ENCODE data around the gene MRPS25.
"Not testable (repeated sequence)": the region's sequence is repeated elsewhere in the genome, so short reads cannot be mapped to it uniquely, and the experiment has no call there.

MRPS25 gene

DNA sequence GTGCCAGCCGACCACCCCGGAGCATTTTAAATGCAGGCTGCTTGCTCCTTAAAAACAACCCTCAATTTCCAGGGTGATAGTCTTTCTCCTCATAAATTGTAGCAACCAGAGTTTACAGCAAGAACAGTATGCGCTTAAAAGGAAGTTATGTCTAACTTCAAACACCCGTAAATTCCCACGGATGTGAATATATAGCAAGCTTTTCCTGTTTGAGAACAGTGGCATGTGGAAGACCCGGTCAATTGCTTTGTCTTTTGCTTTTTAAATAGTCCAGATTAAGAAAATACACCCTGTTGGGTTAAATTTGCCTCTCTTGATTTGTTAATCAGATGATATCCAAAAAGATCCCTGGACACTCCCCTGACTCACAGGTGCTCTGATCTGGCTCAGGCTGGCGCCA lies 20.8 kb downstream of the MRPS25 start:
- DNase-seq (ENCODE audit: low read depth, low spot score): no peak

DNA sequence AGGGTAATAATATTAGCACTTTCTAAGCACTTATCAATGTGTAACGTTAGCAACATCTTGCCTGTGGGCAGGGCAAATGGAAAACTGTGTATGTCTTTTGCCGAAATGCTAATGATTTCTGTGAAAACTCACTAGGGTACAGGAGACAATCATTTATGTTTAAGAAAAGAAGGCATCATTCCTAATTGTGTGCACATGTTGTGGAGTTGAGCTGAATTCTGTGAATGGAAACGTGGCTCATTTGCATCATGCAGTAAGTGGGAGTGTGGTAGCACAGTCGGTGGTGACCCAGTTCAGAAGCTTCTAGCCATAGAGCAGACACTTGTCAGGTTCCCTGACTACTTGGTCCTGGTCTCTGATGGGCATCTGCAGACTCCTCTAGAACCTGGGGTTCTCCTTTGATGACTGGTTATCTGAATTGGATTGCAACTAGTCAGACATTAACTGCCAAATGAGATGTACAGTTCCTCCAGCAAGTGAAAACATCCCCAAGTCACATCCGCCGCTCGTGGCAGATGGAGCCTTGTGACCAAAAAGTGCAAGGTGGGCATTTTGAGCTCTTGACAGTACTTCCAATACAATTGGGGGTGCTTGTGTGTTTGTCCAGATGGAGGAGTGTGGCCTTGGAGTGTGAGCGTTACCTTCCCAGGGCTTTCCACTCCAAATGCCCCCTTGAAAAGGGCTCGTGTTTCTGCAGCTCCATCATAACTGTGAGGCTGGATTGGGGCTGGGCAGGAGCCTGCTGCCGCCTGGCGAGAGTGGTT lies 21.5 kb downstream of the MRPS25 start:
- DNase-seq (ENCODE audit: low read depth, low spot score): no peak

DNA sequence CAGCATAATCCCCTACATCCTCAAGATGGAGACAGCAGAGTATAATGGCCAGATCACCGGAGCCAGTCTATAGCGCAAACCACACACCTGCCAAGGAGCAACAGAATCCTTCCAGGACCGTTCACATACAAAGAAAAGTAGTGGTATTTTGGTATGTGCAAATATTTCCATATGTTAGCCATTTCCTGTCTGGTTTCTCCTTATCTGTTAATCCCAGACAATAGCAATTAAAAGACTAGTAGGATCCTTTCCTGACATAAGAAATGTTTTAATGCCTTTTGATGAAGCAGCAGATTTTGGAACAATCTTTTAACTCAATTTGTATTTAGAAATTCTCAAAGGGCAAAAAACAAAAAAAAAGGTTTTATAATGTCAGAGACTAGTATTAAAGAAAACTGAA lies 22.2 kb downstream of the MRPS25 start:
- DNase-seq (ENCODE audit: low read depth, low spot score): no peak

DNA sequence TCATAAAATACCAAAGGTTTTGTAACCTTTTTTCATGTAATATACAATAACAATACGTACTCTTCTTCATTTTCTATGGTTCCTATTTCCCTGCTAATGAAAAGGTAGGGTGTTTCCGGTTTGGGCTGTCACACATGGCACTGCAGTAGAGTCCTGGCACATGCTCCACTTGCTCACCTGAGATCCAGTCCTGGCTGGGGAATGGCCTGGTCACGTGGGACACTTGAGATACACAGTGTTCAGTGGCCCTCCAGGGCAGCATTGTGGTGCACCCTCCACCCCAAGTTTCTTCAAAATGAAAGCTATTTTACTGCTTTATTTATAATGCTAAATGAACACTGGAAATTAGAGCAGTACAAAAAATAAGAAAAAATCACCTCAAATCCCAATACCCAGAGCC lies 23.2 kb downstream of the MRPS25 start:
- DNase-seq (ENCODE audit: low read depth, low spot score): no peak

DNA sequence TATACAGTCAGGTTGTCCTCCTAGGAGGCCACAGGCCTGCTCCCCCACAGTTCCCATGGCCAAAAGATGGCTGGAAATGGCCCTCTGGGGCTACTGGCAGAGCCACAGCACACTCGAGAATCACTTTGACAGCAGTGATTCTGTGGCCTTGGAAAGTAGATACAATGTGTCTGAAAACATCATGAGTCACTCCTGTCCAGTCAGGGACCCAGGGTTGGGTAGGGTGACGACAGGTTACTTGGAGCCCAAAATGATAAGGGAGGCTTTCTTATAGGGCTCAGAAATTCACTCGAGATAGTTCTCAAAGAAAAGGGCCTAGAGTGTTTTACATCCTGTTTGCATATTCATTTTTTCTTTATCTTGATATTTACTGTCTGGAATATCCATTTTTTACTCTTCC lies 24.3 kb downstream of the MRPS25 start:
- DNase-seq (ENCODE audit: low read depth, low spot score): no peak

DNA sequence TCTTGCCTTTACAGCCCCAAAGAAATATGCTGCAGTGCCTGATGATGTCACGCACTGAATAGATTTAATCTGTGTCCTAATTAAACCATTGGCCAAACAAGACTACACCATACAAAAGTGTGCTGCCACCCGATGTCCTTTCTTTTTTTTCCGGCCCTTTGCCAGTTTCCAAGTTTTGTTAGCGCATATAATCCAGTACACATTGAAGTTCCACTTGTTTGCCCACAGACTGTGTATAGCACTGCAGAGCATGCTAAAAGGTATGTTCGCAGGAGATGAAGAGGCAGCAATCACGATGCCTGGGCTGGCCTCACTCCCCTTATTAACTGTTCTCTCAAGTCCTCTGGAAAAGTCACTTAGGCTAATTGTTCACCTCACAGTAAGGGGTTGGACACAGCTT lies 26.8 kb downstream of the MRPS25 start:
- no peak for DNase-seq (ENCODE audit: low read depth, low spot score)

DNA sequence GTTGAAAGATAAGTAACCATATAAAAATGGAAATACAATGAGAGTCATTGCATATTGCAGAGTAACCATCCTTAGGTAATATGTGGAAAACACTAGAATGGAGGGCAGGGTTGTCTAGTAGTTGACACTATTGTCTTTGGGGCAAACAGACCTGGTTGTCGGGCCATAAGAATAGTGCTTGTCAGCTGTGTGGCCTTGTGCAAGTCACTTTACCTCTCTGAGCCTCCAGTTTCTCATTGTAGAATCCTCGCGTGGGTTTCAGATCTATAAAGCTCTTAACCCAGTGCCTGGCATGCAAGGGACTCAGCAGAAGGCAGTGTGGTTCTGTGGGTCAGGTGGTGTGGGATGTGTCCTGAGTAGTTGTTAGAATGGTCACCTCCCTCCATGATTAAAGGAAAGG lies 32.0 kb downstream of the MRPS25 start:
- no peak for DNase-seq (ENCODE audit: low read depth, low spot score)

DNA sequence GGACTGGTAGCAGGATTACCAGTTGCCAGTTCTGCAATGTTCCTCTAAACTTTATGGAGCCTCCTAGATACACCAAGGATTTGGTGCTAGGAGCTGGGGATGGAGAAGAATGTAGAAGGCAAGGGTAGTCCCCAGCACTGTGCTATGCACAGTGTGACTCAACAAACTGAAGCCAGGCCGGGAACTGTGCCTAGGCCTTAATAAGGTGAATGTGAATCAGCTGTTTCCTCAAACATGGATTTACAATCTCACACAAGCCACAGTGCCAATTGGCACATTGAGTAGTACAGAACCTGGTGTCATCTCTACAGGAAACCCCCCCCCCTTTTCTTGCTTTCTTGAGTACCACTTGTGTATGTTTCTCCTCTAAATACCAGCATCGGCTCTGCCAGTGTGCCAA lies 32.5 kb downstream of the MRPS25 start:
- DNase-seq (ENCODE audit: low read depth, low spot score): no peak

DNA sequence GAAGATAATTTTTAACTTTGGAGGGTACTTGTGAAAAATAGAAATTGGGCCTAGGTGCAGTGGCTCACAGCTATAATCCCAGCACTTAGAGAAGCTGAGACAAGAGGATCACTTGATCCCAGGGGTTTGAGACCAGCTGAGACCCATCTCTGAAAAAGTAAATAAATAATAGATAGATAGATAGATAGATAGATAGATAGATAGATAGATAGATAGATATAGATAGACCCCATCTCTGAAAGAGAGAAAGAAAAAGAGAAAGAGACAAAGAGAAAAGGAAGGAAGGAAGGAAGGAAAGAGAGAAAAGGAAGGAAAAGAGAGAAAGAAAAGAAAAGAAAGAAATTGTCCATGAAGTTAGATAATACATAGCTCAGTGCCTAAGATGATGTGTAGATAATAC lies 35.5 kb downstream of the MRPS25 start:
- no peak for DNase-seq (ENCODE audit: low read depth, low spot score)

DNA sequence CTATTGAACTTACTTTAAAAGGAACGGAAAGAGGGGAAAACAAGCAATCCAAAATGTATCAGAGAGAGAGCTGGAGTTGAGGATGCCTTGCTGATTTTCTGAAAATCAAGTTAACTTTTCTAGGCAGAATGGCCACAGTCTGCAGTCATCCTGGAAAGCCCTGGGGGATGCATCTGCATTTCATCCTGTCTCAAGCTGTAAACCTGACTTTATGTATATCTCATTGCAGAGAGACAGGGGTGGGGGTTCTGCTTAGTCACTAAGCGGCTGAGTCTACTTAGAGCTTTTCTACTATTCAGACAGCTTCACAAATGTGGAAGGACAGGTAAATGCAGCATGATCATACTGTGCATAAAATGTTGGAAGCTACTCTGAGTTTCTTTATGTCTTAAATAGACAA lies 41.4 kb downstream of the MRPS25 start:
- no peak for DNase-seq (ENCODE audit: low read depth, low spot score)

DNA sequence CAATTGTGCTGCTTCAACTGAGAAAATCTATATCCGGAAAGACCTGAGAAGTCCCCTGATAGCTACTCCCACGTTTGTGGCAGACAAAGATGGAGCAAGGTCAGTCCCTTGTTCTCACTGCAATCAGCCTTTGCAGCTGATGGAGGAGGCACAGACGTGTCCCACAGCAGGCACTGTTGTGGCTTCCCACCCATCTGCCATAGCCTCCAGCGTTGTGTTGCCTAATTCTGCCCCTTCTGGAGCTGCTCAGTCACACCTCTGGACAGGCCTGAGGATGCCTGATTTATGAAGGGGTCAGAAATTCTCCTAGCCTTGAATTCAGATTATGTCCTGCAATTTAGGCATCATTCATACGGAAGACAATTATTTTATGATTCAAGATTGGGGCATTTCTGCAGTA lies 41.9 kb downstream of the MRPS25 start:
- DNase-seq (ENCODE audit: low read depth, low spot score): no peak

DNA sequence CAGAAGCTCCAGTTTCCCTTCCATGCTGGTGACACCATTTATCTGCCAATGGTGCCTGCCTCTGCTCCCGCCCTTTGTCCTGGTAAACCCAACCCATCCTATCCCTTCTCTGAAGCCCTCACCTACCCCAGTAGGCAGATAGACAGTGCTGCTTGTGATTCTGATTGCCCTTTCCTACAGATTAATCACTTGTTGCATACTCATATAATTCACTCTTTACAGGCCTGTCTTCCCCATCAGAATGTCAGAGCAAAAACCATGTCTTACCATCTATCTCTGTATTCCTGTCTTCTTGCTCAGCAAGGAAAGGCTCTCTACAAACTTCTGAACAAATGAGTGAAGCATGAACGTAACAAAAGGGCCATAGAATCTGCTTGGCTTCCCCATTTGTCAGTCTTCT lies 47.9 kb downstream of the MRPS25 start:
- no peak for DNase-seq (ENCODE audit: low read depth, low spot score)

DNA sequence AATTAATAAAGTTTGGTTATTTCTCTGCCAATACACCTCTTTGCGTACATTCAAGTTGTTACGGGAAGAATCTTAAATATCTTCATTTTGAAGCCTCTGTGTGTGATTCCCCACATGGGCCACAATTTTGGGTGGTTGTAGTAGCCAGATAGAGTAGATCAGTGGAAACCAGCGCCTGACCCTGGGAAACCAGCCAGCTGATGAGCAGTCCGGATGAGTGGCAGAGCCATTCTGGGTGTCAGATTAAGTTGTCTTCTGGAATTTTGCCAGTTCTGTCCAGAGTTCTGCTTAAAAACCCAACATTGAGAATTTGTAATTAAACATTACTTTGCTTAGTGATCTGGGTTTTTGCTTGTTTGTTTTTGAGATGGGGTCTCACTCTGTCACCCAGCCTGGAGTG lies 49.7 kb downstream of the MRPS25 start:
- DNase-seq (ENCODE audit: low read depth, low spot score): no peak

DNA sequence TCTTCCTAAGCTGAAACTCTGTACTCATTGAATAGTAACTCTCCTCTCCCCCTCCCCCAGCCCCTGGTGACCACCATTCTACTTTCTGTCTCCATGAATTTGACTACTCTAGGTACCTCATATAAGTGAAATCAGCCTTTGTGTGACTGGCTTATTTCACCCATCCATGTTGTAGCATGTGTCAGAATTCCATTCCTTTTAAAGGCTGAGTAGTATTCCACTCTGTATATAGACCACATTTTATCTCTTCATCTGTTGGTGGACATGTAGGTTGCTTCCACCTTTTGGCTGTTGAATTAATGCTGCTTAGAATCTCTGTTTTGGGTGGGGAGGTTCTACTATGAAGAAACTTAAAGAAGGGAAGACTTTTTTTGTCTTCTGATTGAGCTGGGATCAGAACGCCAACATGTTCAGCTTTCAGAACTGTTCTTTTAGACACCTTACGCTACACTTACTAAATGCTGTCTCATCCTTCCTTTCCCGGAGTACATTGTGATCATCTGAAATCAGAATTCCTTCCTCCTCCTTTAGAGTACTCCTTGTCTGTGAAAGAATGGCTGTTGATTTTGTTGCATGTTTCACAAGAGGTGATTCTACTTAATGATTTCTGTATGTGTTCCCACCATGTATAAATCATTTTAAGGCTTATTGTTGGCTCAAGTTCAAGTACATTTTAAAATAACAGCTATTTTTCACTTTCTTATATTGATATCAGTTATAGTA lies 50.3 kb downstream of the MRPS25 start:
- DNase-seq (ENCODE audit: low read depth, low spot score): no peak

DNA sequence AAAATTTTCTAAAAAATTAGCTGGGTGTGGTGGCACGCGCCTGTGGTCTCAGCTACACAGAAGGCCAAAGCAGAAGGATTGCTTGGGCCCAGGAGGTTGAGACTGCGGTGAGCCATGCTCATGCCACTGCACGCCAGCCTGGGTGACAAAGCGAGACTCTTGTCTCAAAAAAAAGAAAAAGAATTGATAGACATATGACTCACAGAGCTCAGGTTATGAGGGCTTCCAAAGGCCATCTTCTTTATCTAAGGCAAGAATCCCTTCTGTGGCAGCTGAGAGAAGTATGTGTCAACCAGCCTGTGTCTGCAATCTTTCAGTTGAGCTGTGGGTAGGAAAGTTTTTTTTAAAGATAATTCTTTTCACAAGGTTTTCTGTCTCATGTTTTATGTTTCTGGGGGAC lies 53.9 kb downstream of the MRPS25 start:
- no peak for DNase-seq (ENCODE audit: low read depth, low spot score)

DNA sequence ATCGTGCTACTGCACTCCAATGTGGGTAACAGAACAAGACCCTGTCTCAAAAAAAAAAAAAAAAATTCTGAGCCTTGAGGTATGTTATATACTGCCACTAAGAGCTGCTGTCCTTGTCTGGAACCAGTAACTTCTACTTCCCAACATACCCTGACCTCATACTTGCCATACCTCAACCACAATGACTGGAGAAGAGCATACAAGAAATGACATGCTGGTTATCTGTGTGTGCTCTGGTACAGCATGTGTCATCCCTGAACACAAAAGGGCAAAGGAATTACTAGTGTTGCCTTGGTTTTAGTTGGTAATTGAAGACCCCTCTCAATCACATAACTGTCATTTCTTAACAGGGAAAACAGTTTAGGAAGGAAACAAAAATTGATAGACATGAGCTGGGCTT lies 54.5 kb downstream of the MRPS25 start:
- DNase-seq (ENCODE audit: low read depth, low spot score): no peak

DNA sequence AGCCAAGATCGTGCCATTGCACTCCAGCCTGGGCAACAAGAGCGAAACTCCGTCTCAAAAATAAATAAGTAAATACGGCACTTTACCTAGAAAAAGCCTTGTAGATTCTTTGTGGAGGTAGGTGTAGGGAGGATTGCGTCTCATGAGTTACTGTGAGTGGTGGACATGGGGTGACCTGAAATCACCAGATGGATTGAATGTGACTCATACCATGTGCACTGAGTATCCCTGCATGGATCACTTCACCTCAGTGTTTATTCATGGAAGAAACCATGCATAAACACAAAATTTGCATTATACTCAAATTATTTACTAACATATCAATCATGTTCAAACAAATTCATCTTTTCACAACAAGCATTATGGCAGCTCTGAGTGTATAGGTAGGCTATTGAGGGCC lies 55.9 kb downstream of the MRPS25 start:
- DNase-seq (ENCODE audit: low read depth, low spot score): no peak

DNA sequence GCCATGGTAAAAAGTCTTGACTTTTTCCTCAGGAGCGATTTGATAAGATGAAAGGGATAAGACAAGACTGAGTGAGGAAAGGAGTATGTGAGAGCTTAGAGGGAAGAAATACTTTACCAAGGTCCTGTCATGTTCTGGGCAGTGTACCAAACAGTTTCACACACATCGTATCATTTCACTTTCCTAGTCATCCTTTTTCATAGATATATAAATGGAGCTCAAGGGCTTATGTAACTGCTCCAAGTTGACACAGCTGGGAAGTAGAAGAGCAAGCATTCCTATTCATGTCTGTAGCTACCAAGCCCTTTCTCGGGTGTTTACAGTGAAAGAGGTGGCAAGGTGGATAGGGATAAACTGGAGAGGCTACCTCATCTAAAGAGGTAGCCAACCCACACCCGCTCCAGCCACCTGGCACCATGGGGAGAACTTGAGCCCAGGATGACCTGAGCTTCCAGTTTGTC lies 57.4 kb downstream of the MRPS25 start:
- no peak for DNase-seq (ENCODE audit: low read depth, low spot score)

DNA sequence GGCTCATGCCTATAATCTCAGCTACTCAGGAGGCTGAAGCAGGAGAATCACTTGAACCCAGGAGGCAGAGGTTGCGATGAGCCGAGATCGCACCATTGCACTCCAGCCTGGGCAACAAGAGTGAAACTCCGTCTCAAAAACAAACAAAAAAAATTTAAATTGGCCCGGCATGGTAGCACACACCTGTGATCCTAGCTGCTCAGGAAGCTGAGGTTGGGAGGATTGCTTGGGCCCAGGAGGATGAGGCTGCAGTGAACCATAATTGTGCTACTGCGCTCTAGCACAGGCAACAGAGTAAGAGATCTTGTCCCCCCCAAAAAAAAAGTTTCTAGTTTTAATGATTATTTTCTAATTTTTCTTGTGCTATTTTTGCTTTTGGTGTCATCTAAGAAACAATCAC lies 65.9 kb downstream of the MRPS25 start:
- not testable (repeated sequence) for DNase-seq (ENCODE audit: low read depth, low spot score)

All from iPS DF 19.7 (cell line).